NCI-H1417 (cell line): ENCODE data around the gene SAXO2.
"Not testable (repeated sequence)": the region's sequence is repeated elsewhere in the genome, so short reads cannot be mapped to it uniquely, and the experiment has no call there.

ENCODE experiments used
- DNase-seq, 3 experiments: peaks; one replicate each; lab custom pipeline; 2025; lab: John Stamatoyannopoulos, UW

SAXO2 gene

DNA sequence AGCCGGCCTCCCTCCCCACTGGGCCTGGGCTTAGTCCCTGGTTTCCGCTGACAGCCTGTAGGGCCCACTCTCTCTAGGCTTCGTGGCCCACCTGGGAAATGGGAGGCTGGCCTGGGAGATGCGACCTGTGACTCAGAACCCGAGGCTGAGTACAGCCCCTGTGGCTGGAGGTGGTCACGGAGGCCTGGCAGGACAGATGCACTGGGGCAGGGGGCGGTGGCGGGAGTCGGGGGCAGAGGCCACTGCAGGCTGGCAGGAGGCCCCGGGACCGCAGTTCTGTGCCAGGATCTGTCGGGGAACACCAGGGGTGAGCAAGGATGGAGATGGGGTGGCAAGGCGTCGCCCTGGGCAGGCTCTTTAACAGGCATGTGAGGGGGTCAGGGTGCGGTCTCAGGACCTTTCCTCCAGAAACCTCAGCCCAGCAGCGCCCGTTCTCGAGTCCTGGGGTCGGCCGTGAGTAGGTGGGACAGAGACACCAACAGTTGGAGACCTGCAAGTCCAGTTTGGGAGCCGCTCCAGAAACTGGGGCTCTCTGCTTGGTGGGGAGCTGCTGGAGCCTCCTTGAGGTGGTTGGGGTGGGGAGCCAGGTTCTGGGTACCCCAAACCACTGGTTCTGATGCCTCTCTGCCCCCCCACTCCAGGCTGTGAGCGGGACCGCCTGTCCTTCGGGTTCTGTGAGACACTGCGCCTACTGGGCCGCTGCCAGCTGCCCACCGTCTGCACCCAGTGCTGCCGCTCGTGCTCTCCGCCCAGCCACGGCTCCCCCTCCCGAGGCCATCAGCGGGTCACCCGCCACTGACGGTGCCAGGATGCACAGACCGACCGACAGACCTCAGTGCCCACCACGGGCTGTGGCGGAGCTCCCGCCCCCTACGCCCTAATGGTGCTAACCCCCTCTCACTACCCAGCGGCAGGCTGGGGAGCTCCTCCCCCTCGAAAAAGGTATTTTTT is 71.3 kb downstream of the SAXO2 start:
- DNase-seq: not testable (repeated sequence)
